Testis (tissue), 3 donors: ENCODE data around the gene KCTD1. TPM values are rescaled to one million over a fixed set of nuclear protein-coding genes. Genes with fewer than 3 reads are reported as not detected.
"Not testable (repeated sequence)": the region's sequence is repeated elsewhere in the genome, so short reads cannot be mapped to it uniquely, and the experiment has no call there.

ENCODE experiments used
- DNase-seq: peaks from one replicate; pipeline ENCODE4 v3.0.0-alpha.2; 2019
- H3K27ac ChIP-seq, 2 donors: fragments of 200-600 bp; sonication (generic); one replicate each; pipeline ENCODE4 v1.5.1; 2019
- H3K27me3 ChIP-seq: fragments of 200-600 bp; sonication (generic); one replicate; pipeline ENCODE4 v1.5.1; 2019
- H3K36me3 ChIP-seq: fragments of 200-600 bp; sonication (generic); one replicate; pipeline ENCODE4 v1.5.1; 2017; ENCODE audit warnings: low read depth; ENCODE audit errors: missing control alignments
- H3K4me1 ChIP-seq: fragments of 200-600 bp; sonication (generic); one replicate; pipeline ENCODE4 v1.5.1; 2019
- H3K4me3 ChIP-seq, 2 donors: fragments of 200-600 bp; sonication (generic); one replicate each; pipeline ENCODE4 v1.5.1; 2017 to 2019
- H3K9me3 ChIP-seq: fragments of 200-600 bp; sonication (generic); one replicate; pipeline ENCODE4 v1.5.1; 2017
- CTCF ChIP-seq, 3 experiments: fragments of 450-650 bp in 2 of 3; fragments of 200-600 bp in 1 of 3; sonication (generic) in 1 of 3; IDR thresholded peaks; one replicate each; pipeline ENCODE4 v1.5.1; 2016 to 2019; ENCODE audit warnings: antibody characterized with exemption in 3 of 3, mild to moderate bottlenecking in 2 of 3, moderate library complexity in 1 of 3
- POLR2A ChIP-seq: fragments of 450-650 bp; IDR thresholded peaks from one replicate; pipeline ENCODE4 v1.6.1; 2017; ENCODE audit warnings: antibody characterized with exemption, mild to moderate bottlenecking, moderate library complexity
- WGBS, 2 donors: methylation state at CpG; one replicate each; pipeline ENCODE4 v1.1.5; 2018; 5-methylcytosine and 5-hydroxymethylcytosine counted together
- intact Hi-C: fragments of 100-400 bp; cut with DNase I; formaldehyde crosslinking; loops from one replicate; pipeline ENCODE4 v1.15.1; 2023; ENCODE audit warnings: low total_unique reads
- polyA plus RNA-seq: library from polyadenylated mRNA; stranded (reverse); fragments of 350-450 nt; fragmentation: Illumina TruSeq; extraction: RNeasy Lipid Tissue Mini Kit (QIAGEN cat#74804); gene quantifications from one replicate; pipeline ENCODE4 v1.2.3, GENCODE V29; 2014; ENCODE audit warnings: low read depth, low replicate concordance; ENCODE audit not compliant: insufficient read depth
- total RNA-seq, 2 donors: library from RNA; depleted of rRNA; stranded (reverse); fragments of >200 nt; gene quantifications; one replicate each; pipeline ENCODE4 v1.2.3, GENCODE V29; 2016

KCTD1 gene
- total and polyA plus RNA-seq, 3 donors from 2014 or later, result 13.1 to 19.9 (median 19.6) TPM

DNA sequence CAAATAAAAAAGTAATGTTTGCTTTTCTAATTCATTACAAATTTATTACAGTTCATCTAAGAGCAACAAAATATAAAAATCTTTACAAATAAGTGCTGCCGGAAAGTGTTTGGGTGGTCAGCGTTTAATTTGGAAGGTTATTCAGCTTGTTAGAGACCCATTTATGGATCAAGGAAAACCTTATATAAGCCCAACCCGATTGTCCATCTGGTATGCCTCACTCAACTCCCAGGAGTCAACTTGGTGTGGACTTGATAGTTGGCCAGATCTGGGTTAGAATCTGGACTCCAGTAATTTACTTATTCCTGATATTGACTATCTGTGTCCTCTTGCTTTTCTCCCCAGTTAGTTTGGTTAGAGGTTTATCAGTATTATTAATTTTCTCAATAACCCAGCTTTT lies 106.2 kb downstream of the KCTD1 start:
- Histone ChIP-seq H3K36me3 (no peaks in the 10 kb centered on the region), H3K4me3 (no peak overlapping the region), H3K27ac (no peak overlapping the region), H3K9me3 (no peaks in the 10 kb centered on the region), H3K4me1 (no peaks in the 10 kb centered on the region), H3K27me3 (no peaks in the 10 kb centered on the region)
- 50 to 59% methylated on average over 3 of the region's 3 CpGs for WGBS, 2 donors
- no peak for TF ChIP-seq CTCF (IDR thresholded peaks at IDR 0.05)
- TF ChIP-seq POLR2A, result no peak
- DNase-seq, result no peak
- intact Hi-C loops, result no loop called here

GRCh38 chr18:26440644-26441043 lies 107.7 kb downstream of the KCTD1 start:
- H3K4me1 ChIP-seq, result no peaks in the 10 kb centered on the region
- DNase-seq, result no peak
- WGBS, 2 donors, result 53 to 57% methylated on average over 8 of the region's 8 CpGs
- H3K36me3 ChIP-seq, result no peaks in the 10 kb centered on the region
- no peak overlapping the region for H3K4me3 ChIP-seq
- no peaks in the 10 kb centered on the region for H3K27me3 ChIP-seq
- TF ChIP-seq CTCF (IDR thresholded peaks at IDR 0.05), result no peak
- intact Hi-C loops, result no loop called here
- no peaks in the 10 kb centered on the region for H3K9me3 ChIP-seq
- H3K27ac ChIP-seq, result no peak overlapping the region

GRCh38 chr18:26439537-26439936 lies 108.8 kb downstream of the KCTD1 start:
- Histone ChIP-seq H3K27ac (no peak overlapping the region), H3K9me3 (no peaks in the 10 kb centered on the region), H3K4me3 (no peak overlapping the region), H3K4me1 (no peaks in the 10 kb centered on the region), H3K36me3 (no peaks in the 10 kb centered on the region), H3K27me3 (no peaks in the 10 kb centered on the region)
- DNase-seq, result no peak
- intact Hi-C loops, result no loop called here
- WGBS, 2 donors, result 87 to 89% methylated on average over 4 of the region's 4 CpGs
- TF ChIP-seq POLR2A, result no peak
- no peak for TF ChIP-seq CTCF (IDR thresholded peaks at IDR 0.05)

DNA sequence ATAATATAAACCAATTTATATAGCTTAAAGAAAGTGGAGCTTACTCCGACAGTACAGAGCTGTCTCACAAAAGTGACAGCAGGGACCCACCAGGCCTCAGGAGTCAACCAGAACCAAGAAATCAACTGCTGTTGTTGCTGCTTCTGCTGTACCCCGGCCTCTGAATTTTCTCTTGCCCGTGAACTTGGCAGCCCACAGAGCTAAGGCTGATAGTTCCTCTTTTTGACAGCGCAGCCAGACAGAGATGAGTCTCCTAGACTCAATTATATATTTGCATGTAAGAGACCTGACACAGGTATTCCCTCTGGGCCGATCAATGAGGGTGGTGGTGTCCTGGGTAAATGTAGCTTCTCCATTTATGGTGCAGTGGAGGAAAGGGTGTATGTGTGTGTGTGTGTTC lies 109.4 kb downstream of the KCTD1 start:
- Histone ChIP-seq H3K36me3 (no peaks in the 10 kb centered on the region), H3K9me3 (no peaks in the 10 kb centered on the region), H3K4me1 (no peaks in the 10 kb centered on the region), H3K4me3 (no peak overlapping the region), H3K27ac (no peak overlapping the region), H3K27me3 (no peaks in the 10 kb centered on the region)
- intact Hi-C loops, result no loop called here
- no peak for DNase-seq
- TF ChIP-seq CTCF (IDR thresholded peaks at IDR 0.05) (no peak), POLR2A (no peak)
- 96 to 97% methylated on average over 5 of the region's 5 CpGs for WGBS, 2 donors

DNA sequence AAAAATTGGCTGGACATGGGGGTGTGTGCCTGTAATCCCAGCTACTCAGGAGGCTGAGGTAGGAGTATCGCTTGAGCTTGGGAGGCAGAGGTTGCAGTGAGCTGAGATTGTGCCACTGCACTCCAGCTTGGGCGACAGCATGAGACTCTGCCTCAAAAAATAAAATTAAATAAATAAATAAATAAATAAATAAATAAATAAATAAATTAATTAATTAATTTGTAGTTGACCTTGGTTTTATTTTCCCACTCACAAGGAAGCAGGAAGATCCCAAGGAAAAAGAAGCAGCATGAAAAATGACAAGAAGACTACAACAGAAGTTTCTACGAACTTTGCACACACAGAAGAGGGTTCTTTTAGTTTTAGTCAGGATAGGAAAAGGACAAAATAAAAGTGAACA lies 110.7 kb downstream of the KCTD1 start:
- H3K4me3 ChIP-seq, H3K27me3 ChIP-seq, H3K27ac ChIP-seq, H3K4me1 ChIP-seq, H3K36me3 ChIP-seq, H3K9me3 ChIP-seq, intact Hi-C loops, DNase-seq: not testable (repeated sequence)
- WGBS, 2 donors, result 75 to 89% methylated on average over 3 of the region's 3 CpGs
